ENCODE data around the gene SLC47A2.
"Not testable (repeated sequence)": the region's sequence is repeated elsewhere in the genome, so short reads cannot be mapped to it uniquely, and the experiment has no call there.

The SLC47A2 gene

DNA sequence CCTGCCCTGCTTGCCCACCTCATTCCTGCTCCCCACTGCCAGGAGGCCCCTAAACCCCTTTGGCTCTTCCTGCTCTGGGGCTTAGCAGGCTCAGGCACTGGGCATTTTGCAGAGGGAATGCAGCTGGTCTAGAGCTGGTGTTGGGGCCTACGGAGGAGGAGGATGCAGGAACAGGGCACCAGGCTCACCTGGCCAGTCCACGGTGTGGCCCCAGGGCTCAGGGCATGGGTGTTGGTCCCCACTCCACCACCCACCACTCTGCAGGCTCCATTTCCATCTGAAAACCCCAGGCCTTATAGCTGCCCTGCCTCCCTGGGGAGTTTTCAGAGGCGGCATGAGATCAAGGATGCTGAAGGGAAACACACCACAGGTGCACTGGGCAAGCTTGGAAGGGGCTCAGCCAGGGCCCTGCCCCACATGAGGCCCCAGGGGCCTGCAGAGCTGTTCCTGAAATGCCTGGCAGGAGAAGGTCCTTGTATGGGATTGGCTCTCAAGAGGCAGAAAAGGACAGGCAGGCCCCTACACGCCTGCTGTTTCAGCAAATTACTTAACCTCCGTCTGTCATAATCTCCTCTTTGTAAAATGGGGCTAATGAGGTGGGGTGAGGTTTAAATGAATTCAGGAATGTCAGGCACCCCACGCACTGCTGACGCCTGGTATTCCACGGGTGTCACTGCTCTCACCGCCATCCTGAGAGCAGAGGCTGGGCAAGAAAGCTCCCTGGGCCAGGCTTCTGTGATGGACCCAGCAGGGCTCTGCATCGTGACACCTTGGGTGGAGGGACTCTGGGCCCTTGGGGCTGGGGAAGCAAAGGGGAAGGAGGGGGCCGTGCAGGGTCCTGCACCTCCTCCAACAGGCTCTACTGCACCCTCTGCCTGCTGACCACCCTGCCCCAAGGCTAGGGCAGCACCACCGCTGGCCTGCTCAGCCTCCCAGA, 9.3 kb downstream of the SLC47A2 start:
- DNase-seq, result no peak

DNA sequence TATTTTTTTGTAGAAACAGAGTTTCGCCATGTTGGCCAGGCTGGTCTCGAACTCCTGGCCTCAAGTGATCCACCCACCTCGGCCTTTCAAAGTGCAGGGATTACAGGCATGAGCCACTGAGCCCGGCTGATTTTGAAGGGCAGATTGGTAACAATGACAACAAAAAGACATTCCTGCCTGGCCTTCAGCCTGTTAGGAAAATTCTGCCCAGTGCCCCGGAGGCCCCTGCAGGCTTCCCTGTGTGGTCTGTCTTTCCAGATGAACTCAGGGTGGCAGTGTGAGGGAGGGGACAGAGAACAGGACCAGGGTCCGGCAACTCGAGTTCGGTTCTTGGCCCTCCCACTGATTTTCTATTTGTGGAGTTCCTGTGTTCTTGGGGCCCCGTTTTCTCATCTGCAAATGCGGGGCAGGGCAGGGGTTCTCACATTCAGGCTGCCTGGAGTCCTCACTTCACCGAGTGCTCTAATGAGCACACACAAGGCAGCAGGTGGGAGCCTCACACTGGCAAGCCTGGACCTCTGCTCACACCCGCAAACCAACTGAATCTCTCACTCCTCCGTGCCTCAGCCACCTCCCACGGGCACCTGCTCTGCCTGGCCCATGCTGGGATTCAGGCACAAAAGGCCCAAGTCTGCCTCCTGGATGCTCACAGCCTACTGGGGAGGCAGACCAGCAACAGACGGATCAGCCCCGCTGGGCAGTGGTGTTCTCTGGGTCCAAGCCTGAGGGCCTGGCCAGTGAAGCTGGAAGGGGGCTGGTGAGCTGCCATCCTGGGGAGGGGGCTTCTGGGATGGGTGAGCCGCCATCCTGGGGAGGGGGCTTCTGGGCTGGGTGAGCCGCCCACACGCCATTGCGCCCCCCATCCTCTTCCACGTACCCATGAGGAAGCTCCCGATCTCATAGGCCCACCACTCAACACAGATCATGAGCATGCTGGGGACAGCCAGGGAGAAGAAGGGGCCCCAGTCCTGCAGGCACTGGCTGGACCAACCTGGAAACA, 10.3 kb downstream of the SLC47A2 start:
- no peak for DNase-seq

DNA sequence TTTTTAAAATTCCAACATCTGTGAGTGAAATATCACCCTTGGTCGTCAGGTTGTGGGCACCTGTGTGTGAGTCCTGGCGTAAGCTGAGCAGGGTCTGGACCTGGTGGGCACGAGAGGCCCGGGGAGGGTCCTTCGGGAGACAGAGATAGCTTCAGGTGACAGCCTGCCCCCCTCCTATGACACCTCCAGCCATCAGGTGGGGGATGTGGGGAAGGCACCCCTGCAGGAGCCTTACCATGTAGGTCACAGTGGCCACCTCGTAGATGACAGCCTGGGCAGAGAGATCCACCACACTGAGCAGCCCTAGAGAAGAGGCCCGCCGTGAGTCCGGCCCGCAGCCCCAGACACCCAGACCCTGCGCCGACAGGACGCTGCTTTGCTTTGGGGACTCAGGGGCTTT, 11.2 kb downstream of the SLC47A2 start:
- no peak for DNase-seq

DNA sequence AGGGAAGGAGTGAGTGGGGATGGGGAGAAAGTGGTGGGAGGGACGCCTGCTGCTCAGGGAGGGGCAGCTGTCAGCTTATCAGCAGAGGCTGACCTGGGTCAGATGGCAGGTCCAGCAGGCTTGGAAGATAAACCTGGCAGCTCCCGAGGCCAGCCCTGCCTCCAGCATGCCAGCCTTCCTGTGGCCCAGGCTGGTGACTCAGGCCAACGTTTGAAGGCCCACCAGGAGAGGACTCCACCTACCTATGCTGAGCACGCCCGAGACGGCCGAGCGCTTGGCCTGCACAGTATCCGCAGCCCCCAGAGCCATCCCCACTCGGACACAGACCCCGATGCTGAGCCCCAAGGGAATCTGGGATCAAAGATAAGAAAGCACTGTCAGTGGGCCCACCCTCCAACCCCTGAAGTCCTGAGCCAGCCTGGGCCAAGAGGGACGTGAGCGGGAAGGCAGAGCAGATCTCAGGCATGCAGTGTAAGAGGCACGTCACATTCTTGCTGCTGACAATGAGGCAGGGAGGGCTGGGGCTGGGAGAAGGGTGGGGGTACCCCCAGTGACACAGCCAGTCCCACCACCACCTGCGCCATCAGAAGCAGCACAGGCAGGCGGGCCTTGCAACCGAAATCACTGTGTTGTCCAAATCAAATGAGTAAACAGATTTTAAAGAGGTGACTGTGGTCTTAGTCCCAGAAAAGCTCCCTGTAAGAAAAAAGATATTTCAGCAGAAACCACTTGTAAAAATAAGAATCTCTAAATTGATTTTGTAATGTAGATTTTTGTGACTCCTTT, 12.4 kb downstream of the SLC47A2 start:
- no peak for DNase-seq

DNA sequence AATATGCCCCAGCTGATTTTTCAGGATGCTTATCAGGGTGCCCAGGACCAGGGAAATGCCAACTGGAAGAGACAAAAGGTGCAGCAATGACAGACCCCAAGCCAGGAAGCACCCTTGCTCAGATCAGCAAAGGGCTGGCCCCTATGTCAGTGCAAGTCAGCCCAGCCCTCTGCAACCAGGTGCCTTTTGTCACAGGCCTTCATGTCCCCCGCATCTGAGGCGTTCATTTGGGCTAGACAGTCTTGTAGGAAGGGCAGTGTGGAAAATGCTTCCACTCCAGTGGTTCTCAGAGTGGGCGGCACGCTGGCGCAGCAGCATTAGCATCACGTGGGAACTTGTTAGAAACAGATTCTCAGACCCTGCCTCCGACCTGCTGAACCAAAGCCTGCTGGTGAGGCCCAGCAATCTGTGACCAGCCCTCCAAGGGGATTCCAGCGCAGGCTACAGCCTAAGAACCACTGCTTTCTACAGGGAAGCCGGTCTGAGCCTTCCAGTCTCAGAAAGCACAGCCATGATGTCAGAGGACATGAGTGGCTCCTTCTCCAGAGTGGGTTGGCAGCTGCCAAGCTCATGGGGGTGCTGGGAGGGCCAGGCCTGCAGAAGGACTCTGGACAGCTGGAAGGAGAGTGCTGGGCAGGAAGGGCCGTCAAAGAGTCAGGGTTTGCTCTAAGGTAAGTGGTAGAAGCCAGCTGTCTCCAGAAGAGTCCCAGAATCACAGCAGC, 13.1 kb downstream of the SLC47A2 start:
- no peak for DNase-seq

DNA sequence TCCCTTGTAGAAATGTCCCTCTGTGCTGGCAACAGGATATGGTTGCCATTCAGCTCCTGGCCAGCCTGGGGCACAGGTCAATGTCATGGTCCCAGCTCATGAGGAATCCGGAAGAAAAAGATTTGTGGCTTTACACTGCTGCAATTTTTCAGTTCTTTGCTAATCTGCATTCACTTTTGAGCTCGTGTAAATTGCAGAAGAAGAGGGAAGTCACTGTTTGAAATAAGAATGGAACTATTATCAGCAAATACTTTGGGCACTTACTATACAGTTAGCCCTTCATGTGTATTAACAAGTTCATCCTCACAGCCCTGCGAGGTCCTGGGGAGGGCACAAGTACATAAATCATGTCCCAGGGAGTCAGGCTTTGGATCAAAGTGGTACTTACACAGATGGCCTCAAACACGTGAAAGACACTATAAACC, 14.2 kb downstream of the SLC47A2 start:
- no peak for DNase-seq

DNA sequence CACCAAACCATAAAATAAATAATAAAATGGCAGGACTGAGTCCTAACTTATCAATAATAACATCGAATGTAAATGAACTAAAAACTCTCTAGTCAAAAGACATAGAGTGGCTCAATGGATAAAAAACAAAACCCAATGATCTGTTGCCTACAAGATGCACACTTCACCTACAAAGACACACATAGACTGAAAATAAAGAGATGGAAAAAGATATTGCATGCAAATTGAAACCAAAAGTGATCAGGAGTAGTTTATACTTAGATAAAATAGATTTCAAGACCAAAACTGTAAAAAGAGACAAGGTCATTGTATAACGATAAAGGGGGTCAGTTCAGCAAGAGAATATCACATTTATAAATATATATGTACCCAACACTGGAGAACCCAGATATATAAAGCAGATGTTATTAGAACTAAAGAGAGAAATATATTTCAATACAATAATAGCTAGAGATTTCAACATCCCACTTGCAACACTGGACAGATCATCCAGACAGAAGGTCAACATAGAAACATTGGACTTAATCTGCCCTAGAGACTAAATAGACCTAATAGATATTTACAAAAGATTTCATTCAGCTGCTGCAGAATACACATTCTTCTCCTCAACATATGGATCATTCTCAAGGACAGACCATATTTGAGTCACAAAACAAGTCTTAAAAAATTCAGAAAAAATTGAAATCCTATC, 29.8 kb downstream of the SLC47A2 start:
- DNase-seq, result no peak

DNA sequence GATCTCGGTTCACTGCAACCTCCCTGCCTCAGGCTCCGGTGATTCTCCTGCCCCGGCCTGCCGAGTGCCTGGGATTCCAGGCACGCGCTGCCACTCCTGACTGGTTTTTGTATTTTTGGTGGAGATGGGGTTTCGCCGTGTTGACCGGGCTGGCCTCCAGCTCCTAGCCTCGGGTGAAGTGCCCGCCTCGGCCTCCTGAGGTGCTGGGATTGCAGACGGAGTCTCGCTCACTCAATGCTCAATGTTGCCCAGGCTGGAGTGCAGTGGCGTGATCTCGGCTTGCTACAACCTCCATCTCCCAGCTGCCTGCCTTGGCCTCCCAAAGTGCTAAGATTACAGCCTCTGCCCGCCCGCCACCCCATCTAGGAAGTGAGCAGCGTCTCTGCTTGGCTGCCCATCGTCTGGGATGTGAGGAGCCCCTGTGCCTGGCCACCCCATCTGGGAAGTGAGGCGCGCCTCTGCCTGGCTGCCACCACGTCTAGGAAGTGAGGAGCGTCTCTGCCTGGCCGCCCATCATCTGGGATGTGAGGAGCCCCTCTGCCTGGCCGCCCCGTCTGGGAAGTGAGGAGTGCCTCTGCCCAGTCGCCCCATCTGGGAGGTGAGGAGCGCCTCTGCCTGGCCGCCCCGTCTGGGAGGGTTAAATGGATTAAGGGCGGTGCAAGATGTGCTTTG, 31.3 kb downstream of the SLC47A2 start:
- not testable (repeated sequence) for DNase-seq

DNA sequence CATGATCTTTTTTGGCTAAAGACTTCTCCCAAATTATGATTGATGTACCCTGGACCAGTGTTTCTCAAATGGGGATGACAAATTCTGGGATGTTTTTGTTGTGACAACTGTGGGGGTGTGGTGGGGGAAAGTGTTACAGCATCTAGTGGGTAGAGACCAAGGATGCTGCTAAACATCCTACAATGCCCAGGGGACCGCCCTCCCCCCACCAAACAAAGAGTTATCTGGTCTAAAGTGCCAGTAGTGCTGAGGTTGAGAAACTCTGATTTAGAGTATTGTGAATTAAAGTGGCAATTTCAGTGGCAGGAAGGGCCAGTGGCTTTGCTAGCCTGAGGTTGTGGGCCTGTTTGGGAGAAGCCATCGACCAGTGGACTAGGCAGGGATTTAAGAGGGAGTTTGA, 33.3 kb downstream of the SLC47A2 start:
- no peak for DNase-seq

DNA sequence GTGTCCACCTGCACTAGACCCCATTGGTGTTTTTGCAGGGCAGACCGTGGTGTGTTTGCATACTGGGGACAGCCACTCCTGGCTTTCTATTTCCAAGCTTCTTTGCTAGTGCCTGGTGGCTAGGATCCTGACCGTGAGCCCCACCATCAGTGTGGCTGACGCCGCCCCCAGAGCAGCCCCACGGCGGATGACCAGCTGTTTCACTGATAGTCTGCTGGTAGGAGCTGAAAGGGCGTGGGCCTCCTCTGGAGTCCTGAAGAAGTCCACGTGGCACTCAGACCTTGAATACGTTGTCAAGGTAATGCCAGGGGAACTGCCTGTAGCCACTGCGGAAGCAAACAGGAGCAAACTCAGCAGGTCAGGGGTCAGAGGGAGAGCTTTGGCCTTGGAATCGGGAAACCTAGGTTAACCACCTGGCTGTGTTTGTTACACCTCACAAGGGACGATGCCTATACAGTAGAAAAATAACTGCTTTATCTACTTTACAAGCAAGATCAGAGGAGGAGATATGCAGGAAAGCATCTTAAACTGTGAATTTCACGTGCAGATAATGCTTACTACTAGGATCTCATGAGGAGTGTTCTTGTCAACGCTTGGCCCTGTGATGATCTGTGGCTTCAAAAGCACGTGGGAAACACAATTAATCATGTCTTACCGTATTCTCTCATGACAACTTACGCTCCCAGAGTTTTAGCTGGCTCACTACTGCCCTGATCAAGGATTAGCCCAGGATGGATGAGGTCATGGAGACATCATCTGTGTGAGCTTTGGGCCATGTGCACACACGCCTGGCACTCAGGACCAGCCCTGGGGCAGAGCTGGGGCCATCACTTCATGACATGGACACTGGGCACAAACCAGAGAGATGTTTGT, 37.6 kb downstream of the SLC47A2 start:
- DNase-seq, result no peak

DNA sequence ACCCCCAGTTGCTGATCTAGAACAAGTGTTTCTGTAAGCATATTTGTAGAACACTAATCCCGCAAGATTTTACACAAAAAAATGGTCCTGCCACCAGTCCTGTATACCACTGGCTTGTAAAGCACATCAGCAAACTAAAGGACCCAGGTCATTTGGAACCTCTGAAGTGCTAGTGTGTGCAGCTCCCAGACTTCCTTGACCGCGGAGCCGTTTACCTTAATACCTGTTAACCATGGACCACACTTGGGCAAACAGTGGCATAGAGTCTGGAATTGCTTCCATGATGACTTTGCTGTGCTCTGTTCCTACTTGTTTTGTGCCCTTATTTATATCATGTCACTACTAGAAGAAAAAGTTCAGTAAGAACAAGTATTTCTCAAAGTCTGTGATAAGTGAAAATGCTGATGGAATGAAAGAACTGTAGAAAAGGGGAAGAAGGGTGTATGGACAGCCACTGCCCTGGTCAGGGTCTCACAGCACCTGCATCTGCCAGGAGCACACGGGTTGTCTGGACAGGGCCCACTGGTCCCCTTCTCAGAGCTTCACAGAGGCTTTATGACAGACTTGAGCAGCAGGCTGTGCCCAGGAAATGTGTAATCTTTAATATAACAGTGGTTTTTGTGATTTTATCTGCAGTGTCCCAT, 38.5 kb downstream of the SLC47A2 start:
- no peak for DNase-seq

DNA sequence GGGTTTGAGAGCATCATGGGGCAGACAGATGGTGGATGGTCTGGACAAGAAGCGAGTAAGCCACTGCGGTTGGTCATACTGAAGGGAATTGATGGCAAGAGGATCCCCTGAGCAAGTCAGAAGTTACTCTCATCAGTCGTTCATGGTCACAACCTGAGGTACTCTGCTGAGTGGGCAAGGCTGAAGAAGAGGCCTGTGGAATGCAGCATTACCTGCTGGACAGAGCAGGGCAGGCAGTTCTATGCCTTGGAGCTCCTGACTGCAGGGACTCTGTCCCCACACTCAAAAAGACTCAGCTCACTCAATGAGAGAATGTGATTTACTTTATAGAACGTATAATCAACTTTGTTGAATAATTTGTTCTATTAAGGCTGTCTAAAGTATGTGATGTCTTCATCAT, 39.5 kb downstream of the SLC47A2 start:
- no peak for DNase-seq

DNA sequence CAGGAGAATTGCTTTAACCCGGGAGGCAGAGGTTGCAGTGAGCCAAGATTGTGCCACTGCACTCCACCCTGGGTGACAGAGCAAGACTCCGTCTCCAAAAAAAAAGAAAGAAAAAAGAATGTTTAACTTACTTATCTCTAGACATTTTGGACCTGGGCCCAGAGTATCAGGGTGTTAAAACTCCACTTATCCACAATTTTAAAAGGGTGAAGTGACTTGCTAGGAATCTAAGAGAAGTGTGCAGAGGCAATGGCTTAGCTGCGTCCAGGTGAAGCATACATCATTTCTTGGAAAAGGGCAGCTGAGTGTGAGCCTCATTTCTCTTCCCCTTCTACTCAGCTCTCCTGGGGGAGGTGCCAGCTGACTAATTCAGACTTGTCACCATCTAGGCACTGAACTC, 42.8 kb downstream of the SLC47A2 start:
- no peak for DNase-seq

DNA sequence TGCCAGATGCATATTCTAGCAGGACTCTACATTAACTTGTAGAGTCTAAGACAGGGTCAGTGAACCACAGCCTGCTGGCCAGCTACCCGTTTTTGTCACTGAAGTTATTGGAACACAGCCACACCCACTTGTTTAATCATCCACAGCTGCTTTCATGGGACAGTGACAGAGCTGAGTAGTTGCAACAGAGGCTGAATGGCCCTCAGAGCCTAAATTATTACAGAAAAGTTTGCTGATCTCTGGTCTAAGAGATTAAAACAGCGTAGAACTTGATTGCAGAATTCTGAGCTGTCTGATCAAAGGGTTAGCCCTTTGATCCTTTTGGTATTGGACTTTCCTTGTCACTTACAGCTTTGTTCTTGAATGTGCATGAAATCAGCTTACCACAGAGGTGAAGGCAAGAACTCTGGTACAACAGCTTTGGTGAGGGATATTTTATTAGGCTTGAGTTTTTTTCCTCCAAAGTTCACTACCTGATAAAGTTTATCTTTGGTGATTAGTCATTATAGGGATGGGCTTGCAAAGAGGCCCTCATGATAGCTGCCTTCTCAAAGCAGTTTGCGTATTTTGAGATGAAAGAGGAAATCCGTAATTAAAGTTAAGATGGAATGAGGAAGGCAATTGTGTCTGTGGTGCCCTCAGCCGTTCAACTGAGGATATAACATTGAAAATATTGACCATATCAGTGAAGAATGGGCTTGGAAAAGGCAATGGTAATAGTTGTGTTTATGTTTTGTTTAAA, 44.2 kb downstream of the SLC47A2 start:
- no peak for DNase-seq

DNA sequence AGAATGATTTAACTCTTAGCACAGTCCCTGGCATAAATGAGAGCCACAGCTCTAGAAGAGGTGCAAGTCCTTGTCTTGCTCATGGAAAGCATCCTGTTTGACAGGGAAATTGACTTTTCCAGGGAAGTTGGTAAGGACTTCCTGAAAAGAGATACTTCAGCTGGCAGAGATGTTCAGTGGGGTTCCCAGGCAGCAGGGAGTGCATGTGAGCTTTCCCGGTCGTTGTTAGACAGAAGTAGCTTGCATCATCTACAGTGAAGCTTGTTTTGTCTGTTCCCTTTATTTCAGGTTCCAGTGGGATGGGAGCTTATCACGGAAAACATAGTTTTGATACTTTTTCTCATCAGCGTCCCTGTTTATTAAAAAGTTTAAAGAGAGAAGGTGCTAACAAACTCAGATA, 45.0 kb downstream of the SLC47A2 start:
- no peak for DNase-seq

DNA sequence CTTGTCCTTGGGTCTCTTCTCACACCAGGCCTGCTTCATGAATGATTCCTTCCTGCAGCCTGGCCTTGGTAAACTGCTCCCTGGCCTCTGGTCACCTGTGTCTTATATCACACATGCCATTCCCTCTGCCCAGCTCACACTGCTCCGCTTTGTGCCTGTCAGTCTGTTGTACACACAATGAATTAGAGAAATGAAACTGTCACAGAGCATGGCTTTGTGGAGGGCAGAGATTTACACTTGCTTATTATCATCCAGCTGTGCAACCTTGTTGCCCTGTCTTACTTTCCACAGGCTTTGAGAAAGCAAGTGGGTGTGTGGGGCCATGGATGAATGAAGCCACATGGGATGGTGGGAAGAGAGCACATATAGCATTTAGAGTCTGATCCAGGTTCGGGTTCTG, 45.5 kb downstream of the SLC47A2 start:
- DNase-seq, result no peak

DNA sequence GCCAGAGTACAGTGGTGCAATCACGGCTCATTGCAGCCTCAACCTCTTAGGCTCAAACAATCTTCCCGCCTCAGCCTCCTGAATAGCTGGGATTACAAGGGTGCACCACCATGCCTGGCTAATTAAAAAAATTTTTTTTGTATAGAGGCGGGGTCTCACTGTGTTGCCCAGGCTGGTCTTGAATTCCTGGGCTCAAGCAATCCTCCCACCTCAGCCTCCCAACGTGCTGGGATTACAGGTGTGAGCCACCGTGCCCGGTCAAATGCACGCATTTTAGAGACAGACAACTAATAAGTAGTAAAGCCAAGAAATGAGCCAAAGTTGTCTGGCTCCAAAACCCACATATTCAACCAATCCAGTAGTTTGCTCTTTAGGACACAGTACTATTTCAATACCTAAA, 46.7 kb downstream of the SLC47A2 start:
- DNase-seq, result not testable (repeated sequence)

DNA sequence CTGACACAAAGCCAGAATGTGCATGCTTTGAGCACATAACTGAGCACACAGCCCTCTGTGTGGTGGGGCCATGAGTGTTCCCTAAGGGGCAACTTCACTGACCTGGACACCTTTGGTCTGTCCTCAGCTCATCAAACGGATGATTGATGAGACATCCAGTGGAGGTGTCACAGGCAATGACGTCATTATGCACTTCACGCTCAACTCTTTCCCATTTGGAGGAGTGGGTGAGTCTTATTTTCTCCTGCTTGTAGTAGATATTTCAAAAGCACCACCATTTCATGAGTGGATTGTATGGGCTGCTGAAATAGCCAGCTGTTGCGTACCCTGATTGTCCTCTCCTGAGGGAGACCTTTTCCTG, 51.6 kb downstream of the SLC47A2 start:
- DNase-seq, result no peak

Measured in activated naive CD4-positive, alpha-beta T cell treated with anti-CD3 and anti-CD28 coated beads, Interleukin-2, amount 50 U/mL, for 16 hours (primary cell).